Ammon's horn (tissue), 1 donor: ENCODE data around the gene ZNF532.
"Not testable (repeated sequence)": the region's sequence is repeated elsewhere in the genome, so short reads cannot be mapped to it uniquely, and the experiment has no call there.

Experiments
- DNase-seq: peaks from one replicate; pipeline ENCODE4 v3.0.0-alpha.2; 2016; ENCODE audit warnings: low spot score

Gene ZNF532

GRCh38 chr18:58847383-58848071 lies 17.1 kb upstream of the ZNF532 start:
- no peak for DNase-seq

- DNase-seq: no peak
Measured at GRCh38 chr18:58848685-58849084, 16.0 kb upstream of the ZNF532 start.

- DNase-seq: no peak
Measured at GRCh38 chr18:58850786-58851469, 13.7 kb upstream of the ZNF532 start.

- DNase-seq: no peak
Measured at GRCh38 chr18:58851856-58852255, 12.8 kb upstream of the ZNF532 start.

- no peak for DNase-seq
Measured at GRCh38 chr18:58852629-58853028, 12.0 kb upstream of the ZNF532 start.

GRCh38 chr18:58853561-58853960 lies 11.1 kb upstream of the ZNF532 start:
- DNase-seq: no peak

GRCh38 chr18:58855521-58855920 lies 9.2 kb upstream of the ZNF532 start:
- not testable (repeated sequence) for DNase-seq

GRCh38 chr18:58856881-58857280 lies 7.8 kb upstream of the ZNF532 start:
- DNase-seq: no peak

GRCh38 chr18:58858591-58859468 lies 5.8 kb upstream of the ZNF532 start:
- no peak for DNase-seq

- no peak for DNase-seq
Measured at GRCh38 chr18:58859907-58860306, 4.8 kb upstream of the ZNF532 start.

- DNase-seq: no peak
Measured at GRCh38 chr18:58860747-58861231, 3.9 kb upstream of the ZNF532 start.

- DNase-seq: no peak
Measured at GRCh38 chr18:58861353-58861752, 3.3 kb upstream of the ZNF532 start.

GRCh38 chr18:58861861-58862301 lies 2.8 kb upstream of the ZNF532 start:
- no peak for DNase-seq

GRCh38 chr18:58862356-58862755 lies 2.3 kb upstream of the ZNF532 start:
- DNase-seq: no peak

- no peak for DNase-seq
Measured at GRCh38 chr18:58862851-58863538, 1.7 kb upstream of the ZNF532 start.

- peak; percentile 54 for DNase-seq
Measured at GRCh38 chr18:58863539-58864145, 1.0 kb upstream of the ZNF532 start.

GRCh38 chr18:58865033-58865590 lies 435 bp downstream of the ZNF532 start:
- no peak for DNase-seq

- DNase-seq: peak; percentile 51
Measured at GRCh38 chr18:58865701-58866065, 1.0 kb downstream of the ZNF532 start.

- no peak for DNase-seq
Measured at GRCh38 chr18:58866066-58866772, 1.5 kb downstream of the ZNF532 start.

GRCh38 chr18:58866773-58867150 lies 2.1 kb downstream of the ZNF532 start:
- DNase-seq: no peak
